HFF-Myc (cell line): ENCODE measurements around the gene HSDL2.

Experiments used
- DNase-seq: peaks from one replicate; pipeline ENCODE4 v3.0.0-alpha.2; 2011; ENCODE audit warnings: low read depth; ENCODE audit errors: extremely low read depth
- H3K4me3 ChIP-seq: replicated peaks from 2 replicates; pipeline ENCODE4 v1.5.1; 2011; ENCODE audit warnings: low read depth, mild to moderate bottlenecking, control low read depth, low read length
- CTCF ChIP-seq: IDR thresholded peaks from 2 replicates; pipeline ENCODE4 v1.5.1; 2012; ENCODE audit warnings: mild to moderate bottlenecking, low read depth, low read length, control low read depth; ENCODE audit errors: missing control alignments

The HSDL2 gene

GRCh38 chr9:112334432-112334841 is 45.5 kb upstream of the HSDL2 start:
- peak overlapping the region; percentile 50 for H3K4me3 ChIP-seq
- TF ChIP-seq CTCF, result no peak
- no peak for DNase-seq

- no peak overlapping the region for H3K4me3 ChIP-seq
- no peak for DNase-seq
- TF ChIP-seq CTCF, result no peak
These were observed 42.4 kb upstream of the HSDL2 start for GRCh38 chr9:112337547-112337946.

- no peak for DNase-seq
- TF ChIP-seq CTCF, result no peak
- H3K4me3 ChIP-seq, result no peak overlapping the region
These were observed 41.3 kb upstream of the HSDL2 start for GRCh38 chr9:112338561-112338960.

GRCh38 chr9:112339886-112340285 is 40.0 kb upstream of the HSDL2 start:
- no peak for DNase-seq
- TF ChIP-seq CTCF, result no peak
- no peak overlapping the region for H3K4me3 ChIP-seq

- no peak for TF ChIP-seq CTCF
- H3K4me3 ChIP-seq, result no peak overlapping the region
- DNase-seq, result no peak
These were observed 38.2 kb upstream of the HSDL2 start for GRCh38 chr9:112341730-112342129.

GRCh38 chr9:112348257-112349007 is 31.5 kb upstream of the HSDL2 start:
- TF ChIP-seq CTCF, result no peak
- H3K4me3 ChIP-seq, result peak overlapping the region; percentile 24

GRCh38 chr9:112349008-112349333 is 30.9 kb upstream of the HSDL2 start:
- DNase-seq, result no peak
- TF ChIP-seq CTCF, result no peak
- no peak overlapping the region for H3K4me3 ChIP-seq

More at GRCh38 chr9:112348257-112349007, 31.5 kb upstream of the HSDL2 start:
- DNase-seq, result no peak
